ENCODE measurements around the gene DNAJC25.

The DNAJC25 gene

GRCh38 chr9:111661150-111661801, 30.1 kb downstream of the DNAJC25 start, which contains the start of gene GNG10:
Gene GNG10, plus strand, starts transcription at chr9:111661605. Its CDS starts 30 bp downstream, at chr9:111661635.
- Histone ChIP-seq H3K27me3 (ENCODE audit: insufficient read depth, low read length) (no peaks in the 10 kb centered on the region), H3K79me2 (ENCODE audit: control insufficient read depth, insufficient read depth, low read length, poor library complexity) (peaks cover 6% of the 10 kb centered on the region), H2AK5ac (ENCODE audit: low read length) (peak within 1 kb of the TSS; percentile 86), H2AFZ (ENCODE audit: insufficient read depth, low read length, poor library complexity) (peak within 1 kb of the TSS; percentile 71), H2BK12ac (ENCODE audit: low read length) (peak within 1 kb of the TSS; percentile 76), H3K4me2 (ENCODE audit: low read length) (peak within 1 kb of the TSS; percentile 100), H3K4me1 (ENCODE audit: control insufficient read depth in 1 of 2, insufficient read depth in 2 of 2, low read length in 2 of 2) (peaks cover 4 to 16% of the 10 kb centered on the region in 2 experiments), H3K4me3 (ENCODE audit: low read depth, low read length) (peak within 1 kb of the TSS; percentile 78), H3K9ac (ENCODE audit: low read length) (peak within 1 kb of the TSS; percentile 77), H3K14ac (ENCODE audit: low read length) (peak within 1 kb of the TSS; percentile 90), H4K8ac (ENCODE audit: low read depth, low read length) (peak within 1 kb of the TSS; percentile 89), H4K12ac (ENCODE audit: low read depth, low read length) (peak within 1 kb of the TSS; percentile 59), H3K23ac (ENCODE audit: low read length) (no peak within 1 kb of the TSS), H3K36me3 (ENCODE audit: control insufficient read depth in 1 of 2, insufficient read depth in 2 of 2, low read length in 2 of 2) (no peaks in the 10 kb centered on the region), H2BK5ac (ENCODE audit: low read depth, low read length, poor library complexity) (peak within 1 kb of the TSS; percentile 87), H3K4ac (ENCODE audit: low read depth, low read length) (peak within 1 kb of the TSS; percentile 82), H3K18ac (ENCODE audit: low read length) (peak within 1 kb of the TSS; percentile 75), H3K9me3 (ENCODE audit: insufficient read depth, low read depth, low read length) (no peaks in the 10 kb centered on the region), H3K79me1 (ENCODE audit: low read length) (peaks cover 7% of the 10 kb centered on the region), H3K27ac (ENCODE audit: low read depth, low read length) (peak within 1 kb of the TSS; percentile 83), H4K91ac (ENCODE audit: low read depth, low read length) (peak within 1 kb of the TSS; percentile 62), H2BK120ac (ENCODE audit: insufficient read depth, low read length, poor library complexity) (peak within 1 kb of the TSS; percentile 68)
- WGBS (ENCODE audit: extremely low coverage, insufficient coverage, insufficient read length), result no CpG with 5 or more reads among the region's 61 CpGs
- peak; percentile 61 to 79 for DNase-seq

GRCh38 chr9:111661802-111662521, 30.8 kb downstream of the DNAJC25 start:
- peak overlapping the region; percentile 71 for H2AFZ ChIP-seq (ENCODE audit: insufficient read depth, low read length, poor library complexity)
- H3K4me3 ChIP-seq (ENCODE audit: low read depth, low read length), result peak overlapping the region; percentile 78
- peak overlapping the region; percentile 100 for H3K4me2 ChIP-seq (ENCODE audit: low read length)
- peak overlapping the region; percentile 82 for H3K4ac ChIP-seq (ENCODE audit: low read depth, low read length)
- no CpG with 5 or more reads among the region's 57 CpGs for WGBS (ENCODE audit: extremely low coverage, insufficient coverage, insufficient read length)
- peaks cover 6% of the 10 kb centered on the region for H3K79me2 ChIP-seq (ENCODE audit: control insufficient read depth, insufficient read depth, low read length, poor library complexity)
- peak overlapping the region; percentile 90 for H3K14ac ChIP-seq (ENCODE audit: low read length)
- H3K9me3 ChIP-seq (ENCODE audit: insufficient read depth, low read depth, low read length), result no peaks in the 10 kb centered on the region
- peaks cover 4 to 16% of the 10 kb centered on the region in 2 experiments for H3K4me1 ChIP-seq (ENCODE audit: control insufficient read depth in 1 of 2, insufficient read depth in 2 of 2, low read length in 2 of 2)
- H3K36me3 ChIP-seq (ENCODE audit: control insufficient read depth in 1 of 2, insufficient read depth in 2 of 2, low read length in 2 of 2), result peaks cover 0 to 4% of the 10 kb centered on the region in 2 experiments
- H3K18ac ChIP-seq (ENCODE audit: low read length), result peak overlapping the region; percentile 63
- peak overlapping the region; percentile 68 for H2BK120ac ChIP-seq (ENCODE audit: insufficient read depth, low read length, poor library complexity)
- peaks cover 7% of the 10 kb centered on the region for H3K79me1 ChIP-seq (ENCODE audit: low read length)
- no peak overlapping the region for H3K23ac ChIP-seq (ENCODE audit: low read length)
- peak; percentile 75 for DNase-seq
- peak overlapping the region; percentile 62 for H4K91ac ChIP-seq (ENCODE audit: low read depth, low read length)
- peak overlapping the region; percentile 83 for H3K27ac ChIP-seq (ENCODE audit: low read depth, low read length)
- peak overlapping the region; percentile 75 for H3K9ac ChIP-seq (ENCODE audit: low read length)
- H2AK5ac ChIP-seq (ENCODE audit: low read length), result peak overlapping the region; percentile 76
- no peaks in the 10 kb centered on the region for H3K27me3 ChIP-seq (ENCODE audit: insufficient read depth, low read length)
- H2BK5ac ChIP-seq (ENCODE audit: low read depth, low read length, poor library complexity), result no peak overlapping the region
- peak overlapping the region; percentile 61 for H2BK12ac ChIP-seq (ENCODE audit: low read length)
- peak overlapping the region; percentile 59 for H4K12ac ChIP-seq (ENCODE audit: low read depth, low read length)
- H4K8ac ChIP-seq (ENCODE audit: low read depth, low read length), result peak overlapping the region; percentile 89

DNA sequence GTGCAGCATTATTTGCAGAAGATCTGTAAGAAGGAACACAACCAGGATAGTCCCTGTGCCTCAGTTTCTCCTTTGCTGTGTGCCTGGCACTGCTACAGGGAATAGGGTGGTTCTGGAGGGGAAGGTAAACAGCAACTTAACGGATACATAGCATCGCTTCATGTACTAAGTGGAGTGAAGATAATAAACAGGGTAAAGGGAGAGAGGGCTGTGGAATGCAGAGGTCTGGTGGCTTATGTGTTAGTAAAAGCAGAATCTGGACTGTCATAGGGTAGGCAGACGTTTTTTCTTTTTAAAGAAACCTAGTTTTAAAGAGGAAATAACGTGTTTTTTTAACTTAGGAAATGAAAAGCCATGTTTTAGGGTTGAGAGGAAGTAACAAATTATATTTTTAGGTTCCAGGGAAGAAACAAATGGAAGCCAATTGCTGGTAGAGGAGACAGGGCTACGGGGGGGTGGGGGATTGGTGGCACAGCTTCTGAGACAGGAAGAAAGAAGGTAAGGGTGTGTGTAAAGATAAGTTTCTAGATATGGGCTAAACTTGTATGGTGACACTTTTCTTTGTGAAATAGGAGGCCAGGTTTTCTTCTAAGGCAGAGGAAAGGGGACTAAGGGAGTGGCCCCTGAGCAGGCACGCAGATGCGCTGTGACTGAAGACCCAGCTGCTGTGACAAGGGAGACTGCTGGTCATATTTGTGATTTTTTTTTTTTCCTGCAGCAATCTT, 31.6 kb downstream of the DNAJC25 start:
- WGBS (ENCODE audit: extremely low coverage, insufficient coverage, insufficient read length), result no CpG with 5 or more reads among the region's 7 CpGs
- peak overlapping the region; percentile 50 for H2BK120ac ChIP-seq (ENCODE audit: insufficient read depth, low read length, poor library complexity)

GRCh38 chr9:111663301-111663823, 32.2 kb downstream of the DNAJC25 start:
- Histone ChIP-seq H3K9me3 (ENCODE audit: insufficient read depth, low read depth, low read length) (no peaks in the 10 kb centered on the region), H4K8ac (ENCODE audit: low read depth, low read length) (no peak overlapping the region), H4K12ac (ENCODE audit: low read depth, low read length) (no peak overlapping the region), H3K9ac (ENCODE audit: low read length) (no peak overlapping the region), H2BK12ac (ENCODE audit: low read length) (no peak overlapping the region), H4K91ac (ENCODE audit: low read depth, low read length) (no peak overlapping the region), H3K36me3 (ENCODE audit: control insufficient read depth in 1 of 2, insufficient read depth in 2 of 2, low read length in 2 of 2) (peaks cover 6 to 10% of the 10 kb centered on the region in 2 experiments), H3K4ac (ENCODE audit: low read depth, low read length) (no peak overlapping the region), H3K4me2 (ENCODE audit: low read length) (peak overlapping the region; percentile 48), H2BK5ac (ENCODE audit: low read depth, low read length, poor library complexity) (no peak overlapping the region), H2AFZ (ENCODE audit: insufficient read depth, low read length, poor library complexity) (no peak overlapping the region), H3K18ac (ENCODE audit: low read length) (no peak overlapping the region), H2AK5ac (ENCODE audit: low read length) (no peak overlapping the region), H3K14ac (ENCODE audit: low read length) (no peak overlapping the region), H3K27ac (ENCODE audit: low read depth, low read length) (peak overlapping the region; percentile 83), H3K27me3 (ENCODE audit: insufficient read depth, low read length) (no peaks in the 10 kb centered on the region), H3K4me3 (ENCODE audit: low read depth, low read length) (no peak overlapping the region), H3K79me2 (ENCODE audit: control insufficient read depth, insufficient read depth, low read length, poor library complexity) (peaks cover 6% of the 10 kb centered on the region), H3K79me1 (ENCODE audit: low read length) (peaks cover 7% of the 10 kb centered on the region), H3K4me1 (ENCODE audit: control insufficient read depth in 1 of 2, insufficient read depth in 2 of 2, low read length in 2 of 2) (peaks cover 4 to 16% of the 10 kb centered on the region in 2 experiments), H3K23ac (ENCODE audit: low read length) (no peak overlapping the region), H2BK120ac (ENCODE audit: insufficient read depth, low read length, poor library complexity) (no peak overlapping the region)
- peak in 1 of 2 donors; percentile 96 for DNase-seq
- no CpG with 5 or more reads among the region's 5 CpGs for WGBS (ENCODE audit: extremely low coverage, insufficient coverage, insufficient read length)

More for the DNA sequence above, 31.6 kb downstream of the DNAJC25 start:
- H2BK12ac ChIP-seq (ENCODE audit: low read length), result peak overlapping the region; percentile 76
- H2BK5ac ChIP-seq (ENCODE audit: low read depth, low read length, poor library complexity), result peak overlapping the region; percentile 87
- H3K4ac ChIP-seq (ENCODE audit: low read depth, low read length), result peak overlapping the region; percentile 33
- peak overlapping the region; percentile 42 for H4K91ac ChIP-seq (ENCODE audit: low read depth, low read length)
- no peak overlapping the region for H3K4me3 ChIP-seq (ENCODE audit: low read depth, low read length)
- peak overlapping the region; percentile 100 for H3K4me2 ChIP-seq (ENCODE audit: low read length)
- peaks cover 7% of the 10 kb centered on the region for H3K79me1 ChIP-seq (ENCODE audit: low read length)
- peaks cover 4 to 16% of the 10 kb centered on the region in 2 experiments for H3K4me1 ChIP-seq (ENCODE audit: control insufficient read depth in 1 of 2, insufficient read depth in 2 of 2, low read length in 2 of 2)
- no peaks in the 10 kb centered on the region for H3K9me3 ChIP-seq (ENCODE audit: insufficient read depth, low read depth, low read length)
- no peak overlapping the region for H3K23ac ChIP-seq (ENCODE audit: low read length)
- H4K8ac ChIP-seq (ENCODE audit: low read depth, low read length), result no peak overlapping the region
- peaks cover 3 to 7% of the 10 kb centered on the region in 2 experiments for H3K36me3 ChIP-seq (ENCODE audit: control insufficient read depth in 1 of 2, insufficient read depth in 2 of 2, low read length in 2 of 2)
- peak overlapping the region; percentile 75 for H3K18ac ChIP-seq (ENCODE audit: low read length)
- H3K27me3 ChIP-seq (ENCODE audit: insufficient read depth, low read length), result no peaks in the 10 kb centered on the region
- H3K79me2 ChIP-seq (ENCODE audit: control insufficient read depth, insufficient read depth, low read length, poor library complexity), result peaks cover 6% of the 10 kb centered on the region
- no peak overlapping the region for H3K9ac ChIP-seq (ENCODE audit: low read length)
- peak; percentile 21 to 98 for DNase-seq
- peak overlapping the region; percentile 83 for H3K27ac ChIP-seq (ENCODE audit: low read depth, low read length)
- H2AFZ ChIP-seq (ENCODE audit: insufficient read depth, low read length, poor library complexity), result peak overlapping the region; percentile 24
- peak overlapping the region; percentile 86 for H2AK5ac ChIP-seq (ENCODE audit: low read length)
- peak overlapping the region; percentile 60 for H3K14ac ChIP-seq (ENCODE audit: low read length)
- no peak overlapping the region for H4K12ac ChIP-seq (ENCODE audit: low read depth, low read length)

Measured in trophoblast cell (in vitro differentiated cells and primary cell).